Astrocyte (in vitro differentiated cells and primary cell): ENCODE measurements around the gene ADCY5. TPM values are rescaled to one million over a fixed set of nuclear protein-coding genes. Genes with fewer than 3 reads are reported as not detected.

ENCODE experiments used
- DNase-seq: peaks from one replicate; pipeline ENCODE4 v3.0.0-alpha.2; 2010; ENCODE audit warnings: low read depth
- FAIRE-seq: peaks from 2 replicates; lab custom pipeline; 2011; peaks lifted over from hg19 to GRCh38; lab: Jason Lieb, UNC
- H2AFZ ChIP-seq: 2 replicates; pipeline ENCODE4 v1.6.0; 2012; ENCODE audit warnings: low read depth, low read length, inconsistent platforms
- H3K27ac ChIP-seq: 2 replicates; pipeline ENCODE4 v1.5.1; 2011; ENCODE audit warnings: low read depth, low read length, inconsistent platforms
- H3K27me3 ChIP-seq: 2 replicates; pipeline ENCODE4 v1.6.0; 2011; ENCODE audit warnings: low read length, inconsistent platforms; ENCODE audit not compliant: insufficient read depth
- H3K36me3 ChIP-seq: 2 replicates; pipeline ENCODE4 v1.5.1; 2011; ENCODE audit warnings: low read length, inconsistent platforms; ENCODE audit not compliant: insufficient read depth
- H3K4me1 ChIP-seq: 2 replicates; pipeline ENCODE4 v1.5.1; 2011; ENCODE audit warnings: low read length, inconsistent platforms; ENCODE audit not compliant: insufficient read depth
- H3K4me2 ChIP-seq: 2 replicates; pipeline ENCODE4 v1.6.0; 2012; ENCODE audit warnings: low read length, inconsistent platforms
- H3K4me3 ChIP-seq: 2 replicates; pipeline ENCODE4 v1.5.1; 2011; ENCODE audit warnings: low read depth, mild to moderate bottlenecking, low read length, inconsistent platforms; ENCODE audit not compliant: insufficient read depth
- H3K79me2 ChIP-seq: 2 replicates; pipeline ENCODE4 v1.6.0; 2012; ENCODE audit warnings: mild to moderate bottlenecking, low read length, inconsistent platforms; ENCODE audit not compliant: insufficient read depth
- H3K9ac ChIP-seq: 2 replicates; pipeline ENCODE4 v1.6.0; 2012; ENCODE audit warnings: mild to moderate bottlenecking, low read length, inconsistent platforms
- H3K9me3 ChIP-seq: 2 replicates; pipeline ENCODE4 v1.5.1; 2012; ENCODE audit warnings: low read depth, mild to moderate bottlenecking, low read length, inconsistent platforms; ENCODE audit not compliant: insufficient read depth
- H4K20me1 ChIP-seq: 2 replicates; pipeline ENCODE4 v1.6.0; 2012; ENCODE audit warnings: low read length, inconsistent platforms; ENCODE audit not compliant: insufficient read depth
- H3K27ac Mint-ChIP-seq: one replicate; pipeline ENCODE4 v1.8.0; 2021; ENCODE audit warnings: mild to moderate bottlenecking, mixed read lengths; ENCODE audit not compliant: unreplicated experiment
- H3K27me3 Mint-ChIP-seq: one replicate; pipeline ENCODE4 v1.8.0; 2021; ENCODE audit warnings: low read depth, mixed read lengths; ENCODE audit not compliant: unreplicated experiment
- H3K36me3 Mint-ChIP-seq: one replicate; pipeline ENCODE4 v1.8.0; 2021; ENCODE audit warnings: low read depth, mixed read lengths; ENCODE audit not compliant: unreplicated experiment
- H3K4me1 Mint-ChIP-seq: one replicate; pipeline ENCODE4 v1.8.0; 2021; ENCODE audit warnings: low read depth, mixed read lengths; ENCODE audit not compliant: unreplicated experiment
- H3K4me3 Mint-ChIP-seq: one replicate; pipeline ENCODE4 v1.8.0; 2021; ENCODE audit warnings: mild to moderate bottlenecking, moderate library complexity, mixed read lengths; ENCODE audit not compliant: unreplicated experiment
- H3K9me3 Mint-ChIP-seq: one replicate; pipeline ENCODE4 v1.8.0; 2021; ENCODE audit warnings: mild to moderate bottlenecking, mixed read lengths; ENCODE audit not compliant: unreplicated experiment
- EZH2 ChIP-seq: IDR thresholded peaks from 2 replicates; pipeline ENCODE4 v1.6.1; 2012; ENCODE audit warnings: mild to moderate bottlenecking, low read length, inconsistent platforms; ENCODE audit not compliant: insufficient read depth
- total RNA-seq: library from RNA; stranded (reverse); gene quantifications from 2 replicates; pipeline ENCODE4 v1.2.1, GENCODE V29; 2021
- TF ChIP-seq, protein P1 (sequence below): IDR thresholded peaks from 2 replicates; pipeline ENCODE4 v1.5.1; 2011; ENCODE audit warnings: low read depth, mild to moderate bottlenecking, inconsistent platforms, low read length, moderate library complexity; ENCODE audit not compliant: insufficient read depth

The ADCY5 gene
- total RNA-seq, 1 donor from 2014 or later = 1.2 TPM

DNA sequence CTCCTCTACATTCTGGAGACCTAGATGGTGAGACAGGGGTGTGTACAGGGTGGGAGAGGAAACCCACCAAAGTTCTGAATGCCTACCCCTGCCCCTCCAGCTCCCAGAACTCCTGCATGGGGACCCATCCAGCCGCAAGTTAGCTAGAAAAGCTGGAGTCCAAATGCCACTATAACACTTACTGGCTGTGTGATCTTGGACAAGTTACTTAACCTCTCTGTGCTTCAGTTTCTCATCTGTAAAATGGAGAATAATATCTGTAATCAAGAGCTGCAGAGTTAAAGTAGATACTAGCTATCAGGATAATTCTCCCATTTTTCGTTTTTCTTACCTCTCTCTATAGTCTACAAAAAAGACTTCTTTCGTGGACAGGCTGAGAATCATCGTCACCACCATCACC lies 63.4 kb downstream of the ADCY5 start:
- H3K27ac ChIP-seq = no peak overlapping the region
- Mint-ChIP-seq H3K4me1 (peaks cover 29% of the 10 kb centered on the region), H3K27ac (no peak overlapping the region), H3K4me3 (no peak overlapping the region), H3K9me3 (no peaks in the 10 kb centered on the region), H3K36me3 (no peaks in the 10 kb centered on the region), H3K27me3 (peaks cover 29% of the 10 kb centered on the region)
- H2AFZ ChIP-seq = no peak overlapping the region
- no peaks in the 10 kb centered on the region for H3K79me2 ChIP-seq
- no peak overlapping the region for H3K4me3 ChIP-seq
- FAIRE-seq = no peak
- TF ChIP-seq, protein P1, sequence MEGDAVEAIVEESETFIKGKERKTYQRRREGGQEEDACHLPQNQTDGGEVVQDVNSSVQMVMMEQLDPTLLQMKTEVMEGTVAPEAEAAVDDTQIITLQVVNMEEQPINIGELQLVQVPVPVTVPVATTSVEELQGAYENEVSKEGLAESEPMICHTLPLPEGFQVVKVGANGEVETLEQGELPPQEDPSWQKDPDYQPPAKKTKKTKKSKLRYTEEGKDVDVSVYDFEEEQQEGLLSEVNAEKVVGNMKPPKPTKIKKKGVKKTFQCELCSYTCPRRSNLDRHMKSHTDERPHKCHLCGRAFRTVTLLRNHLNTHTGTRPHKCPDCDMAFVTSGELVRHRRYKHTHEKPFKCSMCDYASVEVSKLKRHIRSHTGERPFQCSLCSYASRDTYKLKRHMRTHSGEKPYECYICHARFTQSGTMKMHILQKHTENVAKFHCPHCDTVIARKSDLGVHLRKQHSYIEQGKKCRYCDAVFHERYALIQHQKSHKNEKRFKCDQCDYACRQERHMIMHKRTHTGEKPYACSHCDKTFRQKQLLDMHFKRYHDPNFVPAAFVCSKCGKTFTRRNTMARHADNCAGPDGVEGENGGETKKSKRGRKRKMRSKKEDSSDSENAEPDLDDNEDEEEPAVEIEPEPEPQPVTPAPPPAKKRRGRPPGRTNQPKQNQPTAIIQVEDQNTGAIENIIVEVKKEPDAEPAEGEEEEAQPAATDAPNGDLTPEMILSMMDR = no peak
- no peak for TF ChIP-seq EZH2
- H3K9me3 ChIP-seq = no peaks in the 10 kb centered on the region
- no peak for DNase-seq
- no peaks in the 10 kb centered on the region for H3K4me1 ChIP-seq
- H3K9ac ChIP-seq = no peak overlapping the region
- H3K36me3 ChIP-seq = no peaks in the 10 kb centered on the region
- H4K20me1 ChIP-seq = no peaks in the 10 kb centered on the region
- peaks cover 4% of the 10 kb centered on the region for H3K27me3 ChIP-seq
- H3K4me2 ChIP-seq = no peak overlapping the region

DNA sequence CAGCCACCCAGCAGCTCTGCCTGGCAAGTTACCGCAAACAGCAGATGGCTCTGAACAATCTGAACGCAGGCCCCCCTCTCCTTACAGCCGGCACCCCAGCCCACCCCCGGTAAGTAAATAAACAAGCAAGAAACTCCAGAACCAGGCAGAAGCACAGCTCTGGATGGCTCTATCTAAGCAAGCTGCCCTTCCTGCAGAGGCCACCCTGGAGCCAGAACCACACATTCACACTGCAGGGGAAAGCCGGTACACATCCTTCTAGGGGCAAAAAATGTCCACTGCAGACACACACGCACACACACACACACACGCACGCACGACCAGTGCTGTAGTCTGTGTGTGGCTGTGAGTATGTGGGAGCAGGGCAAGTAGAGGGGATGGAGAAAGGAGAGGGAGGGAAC lies 63.9 kb downstream of the ADCY5 start:
- H3K9me3 ChIP-seq = no peaks in the 10 kb centered on the region
- Mint-ChIP-seq H3K27ac (no peak overlapping the region), H3K36me3 (no peaks in the 10 kb centered on the region), H3K4me1 (peaks cover 29% of the 10 kb centered on the region), H3K27me3 (peaks cover 28% of the 10 kb centered on the region), H3K4me3 (no peak overlapping the region), H3K9me3 (no peaks in the 10 kb centered on the region)
- H2AFZ ChIP-seq = no peak overlapping the region
- no peaks in the 10 kb centered on the region for H4K20me1 ChIP-seq
- TF ChIP-seq, protein P1 = no peak
- TF ChIP-seq EZH2 = no peak
- no peaks in the 10 kb centered on the region for H3K79me2 ChIP-seq
- no peaks in the 10 kb centered on the region for H3K36me3 ChIP-seq
- H3K4me3 ChIP-seq = no peak overlapping the region
- no peak overlapping the region for H3K27ac ChIP-seq
- no peak for DNase-seq
- peaks cover 4% of the 10 kb centered on the region for H3K27me3 ChIP-seq
- no peaks in the 10 kb centered on the region for H3K4me1 ChIP-seq
- H3K4me2 ChIP-seq = no peak overlapping the region
- H3K9ac ChIP-seq = no peak overlapping the region
- FAIRE-seq = no peak

DNA sequence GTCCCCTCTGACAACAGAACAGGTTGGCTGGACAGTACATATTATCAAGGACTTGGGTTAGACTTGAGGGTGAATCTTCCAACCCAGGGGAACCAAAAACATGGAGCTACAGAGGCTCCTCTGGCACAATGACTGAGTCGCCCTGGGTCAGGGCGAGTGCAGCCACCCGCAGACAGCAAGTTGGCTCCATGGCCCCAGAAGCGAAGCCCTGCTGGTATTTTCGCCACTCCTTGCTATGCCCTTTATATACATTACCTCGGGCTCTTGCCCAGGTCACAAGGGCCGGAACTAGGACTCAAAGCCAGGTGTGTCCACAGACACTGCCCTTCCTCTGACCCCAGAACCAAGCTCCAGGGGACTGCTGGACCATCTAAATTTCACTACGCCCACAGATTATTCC lies 64.6 kb downstream of the ADCY5 start:
- H3K4me1 ChIP-seq = no peaks in the 10 kb centered on the region
- no peak overlapping the region for H3K27ac ChIP-seq
- Mint-ChIP-seq H3K4me3 (no peak overlapping the region), H3K27ac (no peak overlapping the region), H3K36me3 (no peaks in the 10 kb centered on the region), H3K4me1 (peaks cover 29% of the 10 kb centered on the region), H3K9me3 (no peaks in the 10 kb centered on the region), H3K27me3 (peaks cover 28% of the 10 kb centered on the region)
- no peaks in the 10 kb centered on the region for H4K20me1 ChIP-seq
- no peak overlapping the region for H3K4me3 ChIP-seq
- peaks cover 4% of the 10 kb centered on the region for H3K27me3 ChIP-seq
- no peaks in the 10 kb centered on the region for H3K36me3 ChIP-seq
- FAIRE-seq = no peak
- H3K4me2 ChIP-seq = no peak overlapping the region
- no peaks in the 10 kb centered on the region for H3K79me2 ChIP-seq
- H3K9me3 ChIP-seq = no peaks in the 10 kb centered on the region
- H3K9ac ChIP-seq = no peak overlapping the region
- no peak overlapping the region for H2AFZ ChIP-seq
- TF ChIP-seq EZH2 = no peak
- TF ChIP-seq, protein P1 = no peak
- DNase-seq = no peak
